ACC112 (cell line): ENCODE results near the gene ANAPC2.

Source experiments
- H2AFZ ChIP-seq: fragments of 200-600 bp; sonication (generic); one replicate; pipeline ENCODE4 v1.6.0; 2017; ENCODE audit warnings: antibody characterized with exemption, low read length; ENCODE audit not compliant: unreplicated experiment
- H3K27ac ChIP-seq: fragments of 200-600 bp; sonication (generic); 2 replicates; pipeline ENCODE4 v1.5.1; 2014; ENCODE audit warnings: low read depth, mild to moderate bottlenecking, antibody characterized with exemption, low read length, moderate library complexity
- H3K27me3 ChIP-seq: fragments of 200-600 bp; sonication (generic); 2 replicates; pipeline ENCODE4 v1.6.1; 2014; ENCODE audit warnings: mild to moderate bottlenecking, antibody characterized with exemption, low read length, moderate library complexity, mixed read lengths; ENCODE audit not compliant: insufficient read depth
- H3K36me3 ChIP-seq: fragments of 200-600 bp; sonication (generic); 2 replicates; pipeline ENCODE4 v1.6.1; 2016; ENCODE audit warnings: mild to moderate bottlenecking, antibody characterized with exemption, low read length, moderate library complexity, mixed read lengths; ENCODE audit not compliant: insufficient read depth
- H3K4me1 ChIP-seq: fragments of 200-600 bp; sonication (generic); one replicate; pipeline ENCODE4 v1.6.1; 2016; ENCODE audit warnings: low read length, mixed read lengths; ENCODE audit not compliant: insufficient read depth, unreplicated experiment, control insufficient read depth
- H3K4me3 ChIP-seq: fragments of 200-600 bp; sonication (generic); 2 replicates; pipeline ENCODE4 v1.5.1; 2014; ENCODE audit warnings: mild to moderate bottlenecking, low read depth, low read length
- H3K79me2 ChIP-seq: fragments of 200-600 bp; sonication (generic); one replicate; pipeline ENCODE4 v1.6.0; 2016; ENCODE audit warnings: low read length; ENCODE audit not compliant: control insufficient read depth, unreplicated experiment, insufficient read depth

The ANAPC2 gene

DNA sequence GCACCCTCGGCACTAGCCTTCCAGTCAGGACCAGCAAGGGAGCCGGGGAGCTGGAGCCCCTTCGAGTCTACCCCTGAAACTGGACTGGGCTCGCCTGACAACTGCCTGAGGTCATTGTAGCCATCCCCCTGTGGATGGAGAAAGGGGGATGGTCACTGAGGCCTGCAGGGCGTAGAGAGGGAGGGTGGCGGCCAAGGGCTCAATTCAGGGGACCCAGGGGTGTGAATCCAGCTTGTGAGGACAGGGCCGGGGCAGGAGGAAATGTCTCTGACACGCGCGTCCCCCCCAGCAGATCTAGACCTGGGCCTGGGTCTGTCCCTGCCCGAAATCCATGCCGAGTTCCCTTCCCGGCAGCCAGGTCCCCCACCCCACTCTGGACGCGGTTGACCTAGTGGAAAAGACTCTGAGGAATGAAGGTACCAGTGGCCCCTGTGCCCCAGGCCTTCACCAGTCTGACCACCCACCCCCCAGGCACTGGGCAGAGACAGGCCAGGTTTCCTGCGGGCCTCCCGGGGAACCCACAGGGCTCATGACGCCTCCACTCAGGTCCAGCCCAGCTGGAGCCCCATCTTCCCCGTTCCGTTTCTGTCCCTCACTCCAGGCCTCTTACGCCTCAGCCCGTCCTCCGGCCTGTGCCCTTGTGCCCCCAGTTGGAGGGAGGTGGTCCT, 43.1 kb upstream of the ANAPC2 start:
- Histone ChIP-seq H3K4me1 (peaks cover 9% of the 10 kb centered on the region), H3K4me3 (no peak overlapping the region), H3K36me3 (no peaks in the 10 kb centered on the region), H2AFZ (no peak overlapping the region), H3K79me2 (no peaks in the 10 kb centered on the region), H3K27ac (no peak overlapping the region), H3K27me3 (no peaks in the 10 kb centered on the region)

DNA sequence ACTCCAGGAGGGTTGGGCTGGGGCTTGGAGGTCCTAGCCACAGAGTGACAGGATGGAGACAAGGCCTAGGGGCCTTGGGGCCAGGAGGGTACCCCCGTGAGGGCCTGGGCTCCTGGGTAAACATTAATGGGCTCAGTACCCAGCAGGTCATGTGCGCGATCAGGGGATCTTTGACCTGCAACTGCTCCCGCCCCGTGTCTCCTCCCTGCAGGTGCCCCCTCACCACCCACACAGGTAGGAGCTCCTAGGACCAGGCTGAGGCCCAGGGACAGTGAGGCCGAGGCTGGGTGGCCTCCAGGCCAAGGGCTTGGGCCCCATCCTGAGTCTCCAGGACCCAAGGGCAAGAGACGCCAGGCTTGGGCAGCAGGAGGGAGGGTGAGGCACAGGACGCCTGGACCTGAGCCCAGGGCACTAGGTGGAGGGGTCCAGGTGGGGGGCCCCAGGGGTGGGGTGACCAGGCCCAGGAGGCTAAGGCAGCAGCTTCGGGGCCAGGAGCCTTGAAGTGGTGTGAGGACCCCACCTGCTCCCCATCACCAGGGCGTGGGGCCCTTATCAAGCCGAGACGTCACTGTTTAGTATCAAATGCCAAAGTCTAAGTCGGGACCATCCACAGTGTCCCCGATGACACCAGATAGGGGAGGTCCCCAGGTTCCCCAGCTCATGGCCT, 42.5 kb upstream of the ANAPC2 start, which contains the start of gene SLC34A3:
Gene SLC34A3 (plus strand): TSS at position 197 of the 667 bp plus-strand sequence. CDS start 802 bp downstream, outside the sequence.
- Histone ChIP-seq H3K27ac (no peak within 1 kb of the TSS), H3K27me3 (no peaks in the 10 kb centered on the region), H3K4me3 (no peak within 1 kb of the TSS), H3K4me1 (peaks cover 8% of the 10 kb centered on the region), H3K79me2 (no peaks in the 10 kb centered on the region), H3K36me3 (no peaks in the 10 kb centered on the region), H2AFZ (no peak within 1 kb of the TSS)

DNA sequence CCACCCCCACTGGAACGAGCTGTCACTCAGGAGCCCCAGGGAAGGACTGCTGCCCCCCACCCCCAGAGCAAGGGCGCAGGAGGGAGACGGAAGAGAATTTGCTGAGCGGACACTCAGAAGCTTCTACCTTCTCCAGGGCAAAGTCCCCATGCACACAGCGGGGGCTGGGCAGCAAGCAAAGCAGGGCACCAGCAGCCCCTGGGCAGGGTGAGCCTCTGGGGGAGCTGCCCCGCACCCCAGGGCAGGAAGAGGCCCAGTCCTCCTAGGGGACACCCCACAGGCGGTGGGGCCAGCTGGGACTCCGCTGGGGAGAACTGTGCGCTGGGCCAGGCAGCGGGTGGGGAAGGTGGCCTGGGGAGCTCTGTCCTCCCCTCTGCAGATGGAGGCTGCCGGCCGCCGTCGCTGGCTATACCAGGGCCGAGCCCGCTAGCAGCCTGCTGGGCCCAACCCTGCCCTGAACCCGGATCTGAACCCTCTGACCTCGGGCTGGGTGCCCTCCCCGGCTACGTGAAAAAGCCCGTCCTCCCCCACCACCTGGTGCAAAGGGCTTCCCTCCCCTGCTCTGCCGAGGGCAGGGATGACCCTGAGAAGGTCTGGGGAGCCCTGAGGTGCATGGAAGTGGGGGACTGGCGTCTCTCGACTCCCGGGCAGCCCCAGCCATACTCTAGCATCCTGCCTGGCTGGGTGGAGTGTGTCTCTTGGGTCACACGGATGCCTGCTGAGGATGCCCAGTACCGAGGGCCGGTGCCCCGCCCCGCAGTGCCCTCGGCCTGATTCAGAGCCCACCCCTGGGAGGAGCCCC, 41.7 kb upstream of the ANAPC2 start:
- Histone ChIP-seq H3K4me1 (peaks cover 11% of the 10 kb centered on the region), H3K27ac (no peak overlapping the region), H3K27me3 (no peaks in the 10 kb centered on the region), H2AFZ (no peak overlapping the region), H3K79me2 (no peaks in the 10 kb centered on the region), H3K36me3 (no peaks in the 10 kb centered on the region), H3K4me3 (no peak overlapping the region)

DNA sequence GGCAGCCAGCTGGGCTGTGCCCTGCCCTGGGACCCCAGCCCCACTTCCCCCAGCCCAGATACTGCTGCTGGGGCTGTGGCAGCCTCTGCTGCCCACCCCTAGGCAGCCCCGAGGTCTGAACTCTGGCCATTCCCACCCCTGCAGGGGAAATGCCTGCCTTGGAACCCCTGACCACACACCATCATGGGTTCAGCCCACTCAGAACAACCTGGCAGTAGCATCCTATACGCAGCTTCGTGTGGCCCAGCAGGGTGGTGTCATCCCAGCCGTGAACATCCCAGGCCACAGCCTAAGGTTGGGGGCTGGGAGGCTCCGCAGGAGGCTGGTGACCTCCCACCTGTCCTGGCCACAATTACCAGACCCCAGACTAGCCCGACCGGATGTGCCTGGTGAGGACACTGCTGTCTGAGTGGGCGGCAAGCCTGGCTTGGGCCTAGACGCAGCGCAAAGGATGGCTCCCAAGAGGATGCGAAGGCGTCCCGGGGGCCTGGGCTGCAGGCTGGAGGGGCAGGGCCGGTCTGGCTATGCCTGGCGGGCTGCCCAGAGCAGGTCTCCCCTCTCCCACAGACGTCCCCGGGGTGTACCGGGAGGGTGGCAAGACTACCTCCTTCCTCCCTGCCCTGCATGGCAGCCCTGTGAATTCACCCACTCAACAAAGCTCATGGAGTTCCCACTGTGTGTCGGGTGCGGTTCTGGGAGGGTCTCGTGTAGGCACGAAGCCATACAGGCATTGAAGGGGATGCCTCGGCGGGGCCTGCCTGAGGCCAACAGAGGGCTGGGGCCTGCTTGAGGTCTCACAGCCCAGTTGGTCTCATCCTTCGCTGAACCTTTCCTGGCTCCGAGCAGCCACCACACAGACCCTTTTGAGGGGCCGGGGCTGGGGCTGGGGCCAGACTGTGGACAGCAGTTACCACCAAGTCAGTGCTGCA, 40.9 kb upstream of the ANAPC2 start:
- no peak overlapping the region for H3K27ac ChIP-seq
- peaks cover 18% of the 10 kb centered on the region for H3K4me1 ChIP-seq

DNA sequence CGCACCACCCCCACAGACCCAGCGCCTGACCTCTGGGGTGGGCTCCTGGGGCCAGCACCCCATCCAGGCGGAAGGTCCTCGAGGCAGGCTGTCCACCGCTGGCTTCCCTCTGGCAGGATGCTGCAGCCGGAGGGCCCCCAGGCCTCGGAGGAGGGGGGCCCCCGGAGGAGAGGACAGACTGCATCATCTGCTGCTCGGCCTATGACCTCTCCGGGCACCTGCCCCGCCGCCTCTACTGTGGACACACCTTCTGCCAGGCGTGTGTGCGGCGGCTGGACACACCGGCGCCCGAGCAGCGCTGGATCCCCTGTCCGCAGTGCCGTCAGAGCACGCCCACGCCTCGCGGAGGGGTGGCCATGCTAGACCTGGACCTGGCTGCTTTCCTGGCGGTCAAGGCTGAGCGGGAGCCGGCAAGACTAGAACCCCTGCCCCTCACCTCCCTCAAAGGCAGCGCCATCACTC, 40.2 kb upstream of the ANAPC2 start:
- Histone ChIP-seq H3K79me2 (no peaks in the 10 kb centered on the region), H3K4me3 (no peak overlapping the region), H3K27me3 (no peaks in the 10 kb centered on the region), H3K4me1 (peaks cover 20% of the 10 kb centered on the region), H3K36me3 (no peaks in the 10 kb centered on the region), H3K27ac (no peak overlapping the region), H2AFZ (no peak overlapping the region)

More for the DNA sequence above, 40.9 kb upstream of the ANAPC2 start:
- no peaks in the 10 kb centered on the region for H3K79me2 ChIP-seq
- no peak overlapping the region for H2AFZ ChIP-seq
- H3K4me3 ChIP-seq: no peak overlapping the region
- H3K36me3 ChIP-seq: no peaks in the 10 kb centered on the region
- no peaks in the 10 kb centered on the region for H3K27me3 ChIP-seq

DNA sequence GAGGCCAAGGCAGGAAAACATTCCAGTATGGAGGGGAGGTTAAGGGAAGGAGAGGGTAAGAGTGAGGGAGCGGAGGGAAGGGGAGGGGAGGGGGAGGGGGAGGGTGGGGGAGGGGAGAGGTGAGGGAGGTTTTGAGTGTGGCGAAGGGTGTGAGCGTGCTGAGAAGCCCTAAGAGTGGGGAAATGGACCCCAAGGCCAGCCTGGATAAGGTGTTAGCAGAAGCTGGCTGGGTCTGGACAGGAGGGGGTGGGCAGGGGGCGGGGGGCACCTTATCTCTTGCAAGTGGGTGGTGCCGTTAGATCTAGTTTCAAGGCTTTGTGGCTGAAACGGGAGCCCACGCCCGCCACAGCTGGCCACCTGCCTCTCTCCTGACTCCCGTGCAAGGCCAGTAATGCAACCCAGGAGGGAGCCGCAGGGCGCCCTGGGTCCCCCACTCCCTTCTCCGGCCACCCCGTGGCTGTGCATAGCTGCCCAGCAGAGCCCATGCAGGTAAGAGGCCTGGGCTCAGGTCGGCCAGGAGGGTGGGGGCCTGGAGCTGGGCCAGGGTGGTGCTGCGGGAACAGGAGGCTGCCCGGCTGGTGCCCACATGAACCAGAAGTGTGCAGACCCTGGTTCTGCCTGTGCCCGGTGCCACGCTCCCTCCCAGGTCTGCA, 39.6 kb upstream of the ANAPC2 start:
- Histone ChIP-seq H3K27ac (no peak overlapping the region), H3K79me2 (no peaks in the 10 kb centered on the region)

DNA sequence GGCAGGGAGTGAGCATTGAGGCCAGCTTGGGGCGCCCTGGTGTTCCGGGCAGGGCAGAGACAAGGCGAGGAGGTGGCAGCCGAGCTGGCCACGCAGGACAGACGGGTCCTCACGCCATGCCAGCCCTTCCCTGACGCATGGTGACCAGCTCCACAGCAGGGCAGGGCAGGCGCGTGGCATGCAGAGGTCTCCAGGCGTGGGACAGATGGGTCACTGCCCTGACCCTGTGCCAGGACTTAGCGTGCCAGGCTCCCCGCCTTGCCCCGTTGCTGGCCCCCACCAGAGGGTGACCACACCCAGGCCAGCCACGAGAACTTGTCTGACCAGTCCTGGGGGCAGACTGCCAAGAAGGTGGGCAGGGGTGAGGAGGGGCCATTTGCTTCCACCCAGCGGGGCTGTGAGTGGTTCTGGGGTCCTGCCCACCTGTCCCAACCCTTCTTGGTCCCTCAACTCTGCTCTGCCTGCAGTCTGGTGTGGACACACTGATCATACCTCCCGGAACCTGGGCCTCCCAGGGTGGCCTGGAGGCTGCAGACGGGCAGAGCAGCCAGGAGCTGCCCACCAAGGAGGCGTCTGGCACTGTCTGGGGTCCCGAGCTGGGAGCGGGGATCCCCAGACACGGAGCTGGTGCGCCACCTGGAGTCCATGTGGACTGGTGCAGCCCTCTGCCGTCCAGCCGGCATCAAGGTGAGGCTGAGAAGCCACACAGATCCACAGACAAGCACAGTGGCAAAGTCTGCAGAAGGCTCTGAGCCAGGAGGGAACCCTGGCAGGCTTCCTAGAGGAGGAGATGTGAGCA, 38.9 kb upstream of the ANAPC2 start, which contains the start of gene RNF224:
Gene RNF224 (plus strand): TSS at position 449 of the 799 bp plus-strand sequence. CDS start 834 bp downstream, outside the sequence.
- Histone ChIP-seq H3K27ac (no peak within 1 kb of the TSS), H3K27me3 (no peaks in the 10 kb centered on the region), H3K79me2 (no peaks in the 10 kb centered on the region), H2AFZ (peak within 1 kb of the TSS; percentile 7), H3K4me3 (no peak within 1 kb of the TSS), H3K4me1 (peaks cover 29% of the 10 kb centered on the region), H3K36me3 (no peaks in the 10 kb centered on the region)

More for the DNA sequence above, 39.6 kb upstream of the ANAPC2 start:
- Histone ChIP-seq H3K4me1 (peaks cover 21% of the 10 kb centered on the region), H2AFZ (no peak overlapping the region), H3K36me3 (no peaks in the 10 kb centered on the region), H3K4me3 (no peak overlapping the region), H3K27me3 (no peaks in the 10 kb centered on the region)

DNA sequence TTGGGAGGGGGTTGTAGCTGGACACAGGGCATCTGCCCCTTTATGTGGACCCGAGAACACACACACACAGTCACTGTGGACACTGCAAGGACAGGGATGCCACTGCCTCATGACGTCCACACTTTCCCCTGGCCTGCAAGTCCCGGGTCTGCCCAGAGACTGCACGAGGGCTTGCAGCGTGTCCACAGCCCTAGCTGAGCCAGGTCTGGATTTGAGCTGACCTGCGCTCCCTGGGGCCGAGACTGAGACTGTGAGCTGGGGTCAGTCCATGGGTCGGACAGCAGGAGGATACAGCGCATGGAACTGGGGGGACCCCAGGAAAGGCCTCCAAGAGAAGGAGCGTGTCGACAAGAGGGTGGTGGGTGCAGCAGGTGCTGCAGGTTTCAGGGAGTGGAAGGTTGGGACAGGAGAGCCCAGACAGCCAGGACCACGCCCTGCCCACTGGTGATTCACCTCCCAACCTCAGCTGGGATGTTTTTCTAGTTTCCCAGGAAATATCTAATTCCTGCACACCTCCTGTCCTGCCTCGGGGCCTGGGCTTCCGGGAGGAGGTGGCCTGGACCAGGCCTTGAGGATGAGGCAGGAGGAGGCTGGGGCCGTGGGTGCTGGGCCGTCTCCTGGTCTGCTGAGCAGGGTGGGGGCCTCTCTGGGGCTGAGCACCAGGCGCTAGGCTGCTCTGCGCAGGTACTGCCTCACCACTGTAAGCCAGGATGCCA, 38.1 kb upstream of the ANAPC2 start:
- Histone ChIP-seq H3K4me3 (no peak overlapping the region), H3K27me3 (no peaks in the 10 kb centered on the region), H3K4me1 (peaks cover 29% of the 10 kb centered on the region), H3K27ac (no peak overlapping the region), H3K79me2 (no peaks in the 10 kb centered on the region), H2AFZ (no peak overlapping the region), H3K36me3 (no peaks in the 10 kb centered on the region)
